GM19239 (cell line): Measurements from ENCODE around the gene POU4F3.

Experiments used
- DNase-seq: peaks from one replicate; pipeline ENCODE4 v3.0.0; 2011; ENCODE audit warnings: low spot score; ENCODE audit not compliant: insufficient read length
- FAIRE-seq: peaks from 2 replicates; lab custom pipeline; 2011; peaks lifted over from hg19 to GRCh38; lab: Jason Lieb, UNC

The POU4F3 gene

GRCh38 chr5:146337928-146338327 lies 711 bp upstream of the POU4F3 start:
- DNase-seq (no peak), FAIRE-seq (no peak)

DNA sequence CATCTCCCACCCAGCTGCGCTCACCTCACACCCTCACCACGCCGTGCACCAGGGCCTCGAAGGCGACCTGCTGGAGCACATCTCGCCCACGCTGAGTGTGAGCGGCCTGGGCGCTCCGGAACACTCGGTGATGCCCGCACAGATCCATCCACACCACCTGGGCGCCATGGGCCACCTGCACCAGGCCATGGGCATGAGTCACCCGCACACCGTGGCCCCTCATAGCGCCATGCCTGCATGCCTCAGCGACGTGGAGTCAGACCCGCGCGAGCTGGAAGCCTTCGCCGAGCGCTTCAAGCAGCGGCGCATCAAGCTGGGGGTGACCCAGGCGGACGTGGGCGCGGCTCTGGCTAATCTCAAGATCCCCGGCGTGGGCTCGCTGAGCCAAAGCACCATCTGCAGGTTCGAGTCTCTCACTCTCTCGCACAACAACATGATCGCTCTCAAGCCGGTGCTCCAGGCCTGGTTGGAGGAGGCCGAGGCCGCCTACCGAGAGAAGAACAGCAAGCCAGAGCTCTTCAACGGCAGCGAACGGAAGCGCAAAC lies 1.1 kb downstream of the POU4F3 start:
- DNase-seq (no peak), FAIRE-seq (no peak)

DNA sequence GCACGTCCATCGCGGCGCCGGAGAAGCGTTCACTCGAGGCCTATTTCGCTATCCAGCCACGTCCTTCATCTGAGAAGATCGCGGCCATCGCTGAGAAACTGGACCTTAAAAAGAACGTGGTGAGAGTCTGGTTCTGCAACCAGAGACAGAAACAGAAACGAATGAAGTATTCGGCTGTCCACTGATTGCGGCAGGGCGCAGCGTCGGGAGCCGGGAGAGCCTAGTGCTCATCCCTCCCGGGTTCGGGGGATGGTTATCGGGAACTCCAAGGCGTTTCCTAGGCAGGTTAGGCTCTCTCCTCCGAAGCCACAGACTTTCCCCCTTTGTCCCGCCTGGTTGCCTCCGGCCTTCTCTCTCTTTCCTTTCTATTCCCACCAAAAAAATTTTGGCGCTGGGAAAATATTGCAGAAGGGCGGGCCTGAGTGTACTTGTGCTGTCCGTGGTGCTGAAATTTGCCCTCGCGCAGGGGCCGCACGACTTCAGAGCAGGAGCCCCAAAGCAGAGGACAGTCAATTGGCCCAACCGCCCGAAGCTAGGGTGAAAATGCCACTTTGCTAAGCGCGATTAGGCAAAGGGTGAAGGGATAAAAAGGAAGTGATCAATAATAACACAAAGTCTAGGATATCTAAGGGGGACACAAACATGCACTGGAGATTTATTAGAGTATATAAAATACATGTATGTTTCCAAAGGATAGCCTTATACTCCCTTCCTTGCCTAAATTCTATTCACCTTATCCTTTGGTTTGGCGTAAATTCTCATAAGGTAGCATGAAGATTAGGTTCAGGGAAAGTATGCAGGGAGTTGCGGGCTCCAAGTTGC lies 1.8 kb downstream of the POU4F3 start:
- no peak for FAIRE-seq
- peak; percentile 48 for DNase-seq

GRCh38 chr5:146341854-146342253 lies 3.2 kb downstream of the POU4F3 start:
- FAIRE-seq: no peak

DNA sequence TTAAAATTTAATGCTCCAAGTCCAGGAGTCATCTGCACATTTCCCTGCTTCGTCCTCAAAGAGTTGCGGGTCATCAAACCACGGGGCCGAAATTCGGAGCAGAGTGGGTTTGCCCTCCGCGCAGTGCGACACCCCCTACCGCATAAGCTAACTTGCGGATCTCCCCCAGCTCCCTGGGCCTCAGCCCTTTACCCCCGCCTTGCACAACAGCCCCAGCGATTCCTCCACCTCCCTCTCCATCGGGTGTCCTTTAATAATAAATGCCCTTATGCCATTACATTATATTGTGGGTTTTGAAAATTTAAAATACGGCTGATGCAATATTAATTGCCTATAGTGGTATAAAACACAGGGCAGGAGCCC lies 3.9 kb downstream of the POU4F3 start:
- DNase-seq (no peak), FAIRE-seq (no peak)

More at GRCh38 chr5:146341854-146342253, 3.2 kb downstream of the POU4F3 start:
- DNase-seq: no peak

DNA sequence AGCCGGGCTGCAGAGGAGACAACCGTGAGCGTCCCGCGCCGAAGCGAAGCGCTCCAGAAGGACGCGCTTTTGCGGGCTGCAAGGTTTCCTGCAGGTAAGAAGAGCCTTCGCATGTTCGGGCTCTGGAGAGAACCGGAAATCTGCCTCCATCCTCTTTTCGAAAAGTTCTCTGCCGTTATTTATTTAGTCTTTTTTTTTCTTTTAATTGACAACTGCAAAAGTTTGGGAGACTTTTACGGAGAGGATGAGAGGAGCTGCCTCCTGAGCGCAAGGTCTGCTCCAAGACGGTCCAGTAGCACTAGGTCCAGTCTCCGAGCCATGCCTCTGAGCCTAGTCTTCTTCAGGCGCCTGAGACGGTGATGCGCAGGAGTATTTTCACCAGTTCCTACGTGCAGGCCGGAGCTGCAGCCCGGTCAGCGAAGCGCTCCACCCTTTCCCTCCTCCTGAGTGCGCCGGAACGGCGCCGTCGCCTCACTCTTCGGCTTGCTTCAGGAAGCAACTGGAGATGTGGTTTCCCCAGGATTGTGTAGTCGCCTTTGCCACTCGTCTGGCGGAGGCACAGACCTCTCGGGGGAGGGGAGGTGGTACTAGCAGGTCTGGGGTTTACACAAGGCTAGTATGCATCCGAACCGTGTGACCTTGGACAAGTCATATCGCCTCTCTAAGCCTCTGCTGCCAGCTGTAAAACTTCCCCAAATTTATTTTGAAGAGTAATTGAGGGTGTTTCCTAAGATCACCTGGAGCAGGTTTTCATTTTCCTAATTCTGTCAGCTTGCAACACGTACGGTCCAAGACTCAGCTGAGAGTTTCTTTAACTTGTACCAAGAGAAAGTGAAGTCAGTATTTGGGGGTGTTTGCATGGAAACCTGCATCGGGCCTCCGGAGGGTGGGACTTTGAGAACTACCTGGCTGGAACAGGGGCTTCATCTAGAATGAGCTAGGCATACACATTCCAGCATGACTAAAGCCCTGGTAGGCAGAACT lies 4.5 kb downstream of the POU4F3 start:
- FAIRE-seq: no peak

GRCh38 chr5:146344155-146345118 lies 5.8 kb downstream of the POU4F3 start:
- FAIRE-seq: no peak
- DNase-seq: no peak

More for the DNA sequence above, 4.5 kb downstream of the POU4F3 start:
- no peak for DNase-seq

DNA sequence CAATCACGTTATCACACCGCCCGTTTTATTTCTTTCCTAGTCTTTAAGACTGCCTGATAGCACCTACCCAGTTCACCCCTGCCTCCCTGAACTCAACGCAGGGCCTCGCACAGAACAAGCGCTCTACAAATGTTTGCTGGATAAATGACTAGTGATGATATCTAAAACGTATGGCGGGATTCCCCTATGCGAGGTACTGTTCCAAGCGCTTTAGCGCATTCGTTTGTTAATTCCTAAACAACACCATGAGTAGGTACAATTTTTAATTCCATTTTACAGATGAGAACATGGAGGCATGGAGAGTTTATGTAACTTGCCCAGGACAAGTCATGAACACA lies 6.6 kb downstream of the POU4F3 start:
- FAIRE-seq (no peak), DNase-seq (no peak)

DNA sequence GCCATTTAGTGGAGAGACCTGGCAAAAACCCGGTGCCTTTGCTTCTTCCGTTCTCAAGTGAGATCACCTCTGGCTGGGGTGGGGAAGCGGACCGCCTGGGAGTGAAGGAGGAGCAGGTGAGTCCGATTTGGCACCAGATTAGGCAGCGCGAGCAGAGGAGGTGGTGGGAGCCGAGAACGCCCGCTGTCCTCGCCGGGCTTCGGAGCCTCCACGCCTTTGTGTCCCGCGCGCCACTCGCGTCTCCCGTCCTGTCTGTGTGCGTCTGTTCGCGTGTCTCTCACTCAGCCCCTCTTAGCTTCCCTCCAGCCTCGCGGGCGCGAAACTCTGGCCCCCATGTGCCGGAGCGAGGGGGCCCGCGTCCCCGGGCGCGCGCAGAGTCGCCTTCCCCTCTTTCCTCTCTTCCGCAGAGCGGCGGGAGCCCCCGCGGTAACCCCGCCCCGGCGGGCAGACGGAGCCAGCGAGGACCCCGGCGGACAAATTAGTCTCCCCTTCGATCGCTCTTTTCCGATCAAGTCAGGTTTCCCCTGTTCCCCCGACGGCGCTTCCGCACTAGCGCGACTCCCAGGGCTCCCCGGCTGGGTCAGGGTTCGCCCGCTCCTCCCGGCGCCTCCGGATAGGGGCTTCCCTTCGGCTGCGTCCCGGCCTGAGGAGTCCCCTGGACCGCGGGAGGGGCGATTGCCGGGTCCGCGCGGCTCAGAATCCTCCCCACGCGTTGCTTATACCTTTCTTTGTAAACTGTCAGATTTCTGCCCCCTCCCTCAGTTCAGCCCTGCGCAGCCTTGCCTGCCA lies 7.1 kb downstream of the POU4F3 start:
- FAIRE-seq (no peak), DNase-seq (no peak)

GRCh38 chr5:146357126-146357525 lies 18.5 kb downstream of the POU4F3 start:
- FAIRE-seq: no peak
- DNase-seq: no peak

GRCh38 chr5:146359836-146360235 lies 21.2 kb downstream of the POU4F3 start:
- DNase-seq: no peak
- no peak for FAIRE-seq

GRCh38 chr5:146363161-146363874 lies 24.7 kb downstream of the POU4F3 start:
- FAIRE-seq: no peak
- no peak for DNase-seq

GRCh38 chr5:146365618-146366017 lies 27.0 kb downstream of the POU4F3 start:
- DNase-seq (no peak), FAIRE-seq (no peak)

GRCh38 chr5:146366904-146367303 lies 28.3 kb downstream of the POU4F3 start:
- DNase-seq (no peak), FAIRE-seq (no peak)

- no peak for DNase-seq
- no peak for FAIRE-seq
Measured at GRCh38 chr5:146368137-146368536, 29.5 kb downstream of the POU4F3 start.

GRCh38 chr5:146369691-146370090 lies 31.1 kb downstream of the POU4F3 start:
- DNase-seq (no peak), FAIRE-seq (no peak)

DNA sequence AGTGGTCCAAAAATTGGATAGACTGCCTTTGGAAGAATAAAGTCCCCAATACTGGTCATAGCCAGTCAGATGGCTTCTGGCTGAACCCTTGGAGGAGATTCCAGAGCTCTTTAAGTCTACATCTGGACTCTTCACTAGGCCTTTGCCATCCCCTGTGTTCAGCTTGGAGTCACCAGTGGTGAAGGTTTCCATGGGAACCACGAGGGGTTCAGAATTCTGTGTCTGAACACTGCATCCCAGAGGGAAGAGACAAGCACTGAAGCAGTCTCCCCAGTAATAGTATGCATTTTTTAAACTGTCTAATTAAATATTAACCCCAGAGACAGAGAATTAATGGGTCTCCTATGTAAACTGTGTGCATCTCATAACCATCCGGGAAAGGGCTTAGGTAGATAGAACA lies 38.2 kb downstream of the POU4F3 start:
- FAIRE-seq (no peak), DNase-seq (no peak)

- DNase-seq (no peak), FAIRE-seq (no peak)
Measured at GRCh38 chr5:146378986-146379385, 40.3 kb downstream of the POU4F3 start.
